Raji (cell line): ENCODE data around the gene IL1R1.

Experiments used
- POLR2A ChIP-seq: IDR thresholded peaks from 2 replicates; pipeline ENCODE4 v1.6.1; 2011; ENCODE audit warnings: low read depth, low read length, control low read depth; ENCODE audit not compliant: insufficient read depth

IL1R1 gene

DNA sequence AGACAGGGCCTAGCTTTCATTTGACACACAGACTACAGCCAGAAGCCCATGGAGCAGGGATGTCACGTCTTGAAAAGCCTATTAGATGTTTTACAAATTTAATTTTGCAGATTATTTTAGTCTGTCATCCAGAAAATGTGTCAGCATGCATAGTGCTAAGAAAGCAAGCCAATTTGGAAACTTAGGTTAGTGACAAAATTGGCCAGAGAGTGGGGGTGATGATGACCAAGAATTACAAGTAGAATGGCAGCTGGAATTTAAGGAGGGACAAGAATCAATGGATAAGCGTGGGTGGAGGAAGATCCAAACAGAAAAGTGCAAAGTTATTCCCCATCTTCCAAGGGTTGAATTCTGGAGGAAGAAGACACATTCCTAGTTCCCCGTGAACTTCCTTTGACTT is 36.5 kb downstream of the IL1R1 start:
- TF ChIP-seq POLR2A, result no peak

DNA sequence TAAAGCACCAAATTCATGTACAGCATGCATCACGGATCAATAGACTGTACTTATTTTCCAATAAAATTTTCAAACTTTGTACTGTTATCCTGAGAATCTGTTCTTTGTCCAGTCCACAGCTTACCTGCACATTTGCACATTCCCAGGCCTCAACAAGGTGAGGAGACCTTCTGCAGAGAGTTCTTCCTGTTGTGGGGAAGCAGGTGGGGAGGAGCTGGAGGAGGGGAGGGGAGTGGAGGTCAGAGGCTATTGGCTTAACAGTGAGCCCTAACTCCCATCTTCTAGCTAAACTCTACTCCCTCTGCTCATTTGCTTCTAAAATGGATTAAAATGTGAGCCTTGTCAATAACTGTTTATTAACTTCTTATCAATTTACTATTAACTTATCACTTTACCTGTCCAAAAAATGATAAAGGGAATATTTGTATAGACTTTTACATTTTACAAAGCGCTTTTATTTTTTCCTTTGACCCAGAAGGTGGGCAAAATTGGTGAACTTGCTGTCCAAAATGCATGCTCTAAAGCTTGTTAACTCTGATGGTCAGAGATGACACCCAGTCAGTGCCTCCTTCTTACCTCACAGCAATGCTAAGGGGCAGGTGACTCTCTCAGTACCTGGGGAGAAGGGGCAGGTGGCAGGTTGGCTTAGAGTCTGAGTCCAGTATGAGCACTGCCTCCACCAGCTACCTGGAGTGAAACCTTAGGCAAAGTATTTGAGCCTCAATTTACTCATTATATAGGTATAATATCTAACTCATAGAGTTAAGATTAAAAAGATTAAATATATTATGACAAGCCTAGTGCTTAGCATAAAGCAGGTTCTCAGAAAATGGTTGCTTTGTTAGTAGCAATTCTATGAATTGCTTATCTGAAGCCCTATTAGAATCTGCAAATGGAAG is 37.5 kb downstream of the IL1R1 start:
- TF ChIP-seq POLR2A, result no peak

DNA sequence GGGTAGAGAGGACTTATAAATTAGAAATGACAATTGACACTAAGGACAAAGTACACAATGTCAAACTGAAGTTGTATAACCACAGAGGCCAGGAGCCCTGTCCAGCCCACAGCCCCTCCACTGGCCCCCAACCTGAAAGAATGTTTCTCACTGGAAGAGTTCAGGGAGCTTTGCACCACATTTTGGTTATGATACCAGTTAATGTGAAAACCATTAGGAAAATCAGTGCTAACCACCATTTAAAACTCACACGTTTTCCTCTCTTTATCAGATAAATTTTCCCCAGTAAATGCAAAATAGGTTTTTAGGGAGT is 38.1 kb downstream of the IL1R1 start:
- no peak for TF ChIP-seq POLR2A

DNA sequence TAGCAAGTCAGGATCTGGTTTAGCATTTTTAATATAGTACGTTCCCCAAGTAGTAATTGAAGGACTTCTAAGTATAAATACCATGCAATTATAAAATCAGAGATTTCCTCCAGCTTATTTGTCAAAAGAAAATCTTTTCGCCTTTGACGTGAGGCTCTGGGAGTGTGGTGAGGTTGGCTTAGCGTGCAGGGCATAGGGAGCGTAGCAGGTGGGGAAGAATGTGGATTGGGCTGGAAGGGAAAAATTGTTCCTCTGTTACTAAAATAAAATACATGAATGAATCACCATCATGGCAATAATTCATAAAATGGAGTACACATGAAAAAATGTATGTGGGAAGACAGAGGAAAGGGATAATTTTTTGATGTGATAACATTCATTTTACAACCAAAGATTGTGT is 38.8 kb downstream of the IL1R1 start:
- TF ChIP-seq POLR2A, result no peak

DNA sequence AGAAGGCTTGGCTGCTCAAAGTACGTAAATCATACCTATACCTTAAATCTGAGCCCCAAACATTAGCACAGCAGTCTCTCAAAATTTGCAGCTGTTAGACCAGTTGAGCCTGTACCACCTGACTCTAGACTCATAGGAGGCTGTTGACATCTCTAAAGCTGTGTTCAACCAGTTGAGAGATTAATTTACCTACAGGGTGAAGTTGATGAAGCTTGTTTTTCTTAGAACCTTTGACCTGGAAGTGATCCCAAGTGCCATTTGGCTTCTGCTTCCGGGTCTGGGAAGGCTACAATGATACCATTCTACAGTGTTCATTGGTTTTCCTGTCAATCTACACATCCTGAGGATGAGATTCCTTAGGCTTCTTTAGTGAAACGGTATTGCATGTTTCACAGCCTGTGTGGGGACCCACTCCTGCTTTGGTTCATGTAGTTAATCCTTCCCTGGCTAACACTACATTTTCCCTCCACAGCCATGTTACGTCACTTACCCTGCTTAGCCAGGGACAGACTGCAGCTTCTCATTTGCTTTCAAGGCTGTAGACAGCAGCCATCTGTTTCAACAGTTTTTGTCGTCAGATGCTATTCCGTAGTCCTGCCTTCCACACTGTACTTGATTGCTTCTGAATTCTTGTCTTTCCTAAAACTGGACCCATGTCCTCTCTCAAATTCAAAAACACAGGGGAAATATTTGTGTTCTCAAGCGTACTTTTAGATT is 39.5 kb downstream of the IL1R1 start:
- no peak for TF ChIP-seq POLR2A

DNA sequence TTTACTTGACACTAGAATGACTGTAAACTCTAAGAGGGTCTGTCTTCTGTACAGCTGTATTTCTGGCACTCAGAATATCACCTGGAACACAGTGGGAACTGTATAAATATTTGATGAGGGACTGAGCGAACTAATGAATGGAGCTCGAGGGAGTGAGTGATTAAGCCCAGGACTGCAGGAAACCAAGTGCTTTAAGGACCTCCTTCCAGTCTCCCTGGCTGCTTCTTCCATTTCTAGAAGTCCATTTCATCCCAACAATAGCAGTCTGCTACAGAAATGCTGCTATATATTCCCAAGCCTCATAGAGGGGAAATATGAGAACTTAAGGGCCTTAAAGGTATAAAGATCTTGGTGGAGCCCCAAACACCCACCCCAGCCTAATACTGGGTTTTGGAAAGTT is 41.5 kb downstream of the IL1R1 start:
- TF ChIP-seq POLR2A, result no peak

DNA sequence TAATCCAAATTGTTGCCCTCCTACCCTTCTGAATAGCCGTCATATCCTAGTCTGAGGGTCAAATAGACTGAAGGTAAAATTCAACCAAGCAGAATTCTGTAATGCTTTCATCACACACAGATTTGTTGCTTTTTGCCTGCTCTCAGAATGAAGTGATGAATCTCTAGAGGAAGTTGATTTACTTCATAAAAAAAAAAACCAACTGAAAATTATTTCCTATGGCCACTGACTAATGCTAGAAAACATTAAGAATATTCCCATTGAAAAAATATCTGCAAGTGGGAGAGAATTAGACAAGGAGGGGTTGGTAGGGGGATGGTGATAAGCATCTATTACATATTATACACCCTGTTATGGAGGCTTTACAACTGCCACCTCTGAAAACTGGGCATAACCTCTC is 42.0 kb downstream of the IL1R1 start:
- no peak for TF ChIP-seq POLR2A

DNA sequence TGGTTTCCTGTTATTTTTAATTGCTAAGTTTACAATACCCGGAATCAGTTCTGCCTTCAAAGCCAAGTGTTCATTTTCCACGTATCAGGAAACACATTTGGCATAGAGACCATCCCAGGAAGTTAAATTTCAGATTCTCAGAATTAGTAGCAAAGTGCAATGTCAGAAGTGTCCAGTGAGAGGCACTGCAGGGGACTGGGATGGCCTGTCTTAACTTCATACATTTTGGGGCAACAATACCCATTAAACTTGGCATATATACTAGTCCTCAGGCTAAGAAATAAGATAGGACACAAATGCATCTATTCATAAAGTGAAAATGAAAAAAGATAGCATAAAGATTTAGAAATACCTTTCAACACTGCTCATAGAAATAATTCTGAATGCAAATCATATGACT is 42.8 kb downstream of the IL1R1 start:
- TF ChIP-seq POLR2A, result no peak

DNA sequence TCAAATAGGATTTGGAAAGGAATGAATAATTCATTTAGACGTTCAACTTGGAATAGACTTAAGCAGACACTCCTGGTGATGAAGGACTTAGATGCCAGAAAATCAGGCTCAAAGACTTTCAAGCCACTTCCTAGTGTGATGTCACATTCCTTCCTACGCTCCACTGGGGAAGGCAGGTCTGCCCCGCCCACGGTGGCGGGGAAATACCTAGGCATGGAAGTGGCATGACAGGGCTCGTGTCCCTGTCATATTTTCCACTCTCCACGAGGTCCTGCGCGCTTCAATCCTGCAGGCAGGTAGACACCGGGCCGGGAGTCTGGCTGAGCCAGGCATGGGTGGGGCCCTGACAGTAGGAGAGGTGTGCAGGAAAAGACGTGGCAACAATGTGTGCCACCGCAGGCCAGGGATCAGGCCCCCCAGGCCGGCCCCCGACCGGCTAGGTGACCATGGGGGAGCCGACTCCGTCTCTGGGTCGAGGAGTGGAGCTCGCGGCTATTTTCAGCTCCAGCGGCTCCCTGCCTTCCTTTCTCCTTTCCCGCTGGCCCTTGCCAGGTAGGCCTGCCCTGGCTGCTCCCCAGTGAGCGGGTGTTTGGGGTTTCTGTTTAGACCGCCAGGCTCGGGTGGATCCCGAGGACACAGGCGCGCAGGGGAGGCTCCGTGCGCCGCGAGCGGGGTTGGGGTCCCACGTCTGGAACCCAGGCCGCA is 44.4 kb downstream of the IL1R1 start, which contains the start of gene IL1RL2:
Gene IL1RL2, plus strand, starts transcription at position 233 of the 705 bp plus-strand sequence. CDS start 845 bp downstream, outside the sequence.
- no peak for TF ChIP-seq POLR2A

DNA sequence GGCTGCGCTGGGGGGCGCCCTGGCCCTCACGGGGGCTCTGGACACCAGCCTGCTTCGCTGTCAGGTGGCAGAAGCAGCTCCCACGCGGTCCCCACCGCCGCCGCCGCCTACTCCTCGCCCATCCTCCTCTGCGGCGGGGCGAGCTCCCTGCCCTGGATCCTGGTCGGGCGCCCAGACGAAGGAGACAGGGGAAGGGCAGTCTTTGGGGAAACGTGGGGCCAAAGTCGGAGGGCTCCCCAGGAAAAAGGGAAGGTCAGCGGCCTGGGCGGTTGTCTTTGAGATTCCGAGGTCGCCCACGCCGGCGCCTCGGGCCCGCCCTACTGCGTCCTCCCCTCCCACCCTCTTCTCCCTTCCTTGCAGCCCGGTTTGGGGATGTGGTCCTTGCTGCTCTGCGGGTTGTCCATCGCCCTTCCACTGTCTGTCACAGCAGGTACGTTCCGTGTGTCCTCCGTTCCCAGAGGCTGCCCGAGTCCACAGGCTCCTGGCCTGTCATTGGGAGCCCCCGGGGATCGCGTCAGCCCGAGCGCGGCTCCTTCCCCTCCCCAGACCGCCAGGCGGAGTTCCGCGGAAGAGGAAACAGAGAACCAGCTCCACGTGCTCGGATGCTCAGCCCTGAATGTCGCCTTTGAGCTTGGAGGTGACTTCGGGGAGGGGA is 45.1 kb downstream of the IL1R1 start:
- TF ChIP-seq POLR2A, result no peak

DNA sequence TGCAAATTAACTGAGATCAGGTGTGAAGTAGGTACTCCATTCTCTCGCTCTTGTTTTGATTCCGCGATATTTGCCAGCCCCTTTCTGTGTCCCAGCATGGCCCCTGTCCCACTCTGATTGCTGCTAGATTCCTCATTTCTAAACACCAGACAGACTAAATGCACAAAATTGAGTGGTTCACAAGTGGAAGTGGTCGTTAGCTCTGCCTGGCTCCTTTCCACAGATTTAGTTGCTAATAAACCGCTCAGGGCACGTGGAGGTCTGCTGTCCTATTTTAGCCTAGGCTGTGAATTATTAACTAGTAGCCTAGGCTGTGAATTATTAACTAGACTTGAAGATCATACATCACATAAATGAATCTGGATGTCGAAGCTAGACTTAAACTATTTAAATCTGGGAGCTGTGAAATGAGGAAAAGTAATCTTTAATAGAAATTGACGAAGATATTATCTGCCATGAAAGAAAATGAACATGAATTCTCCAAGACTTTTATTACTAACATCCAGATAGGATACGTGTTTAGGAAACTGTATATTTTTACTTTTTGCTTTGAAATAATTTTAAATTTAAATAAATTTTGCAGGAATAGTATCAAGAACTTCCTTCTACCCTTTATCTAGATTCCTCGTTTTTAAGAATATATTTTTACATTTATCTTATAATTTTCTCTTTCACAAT is 48.0 kb downstream of the IL1R1 start:
- no peak for TF ChIP-seq POLR2A

DNA sequence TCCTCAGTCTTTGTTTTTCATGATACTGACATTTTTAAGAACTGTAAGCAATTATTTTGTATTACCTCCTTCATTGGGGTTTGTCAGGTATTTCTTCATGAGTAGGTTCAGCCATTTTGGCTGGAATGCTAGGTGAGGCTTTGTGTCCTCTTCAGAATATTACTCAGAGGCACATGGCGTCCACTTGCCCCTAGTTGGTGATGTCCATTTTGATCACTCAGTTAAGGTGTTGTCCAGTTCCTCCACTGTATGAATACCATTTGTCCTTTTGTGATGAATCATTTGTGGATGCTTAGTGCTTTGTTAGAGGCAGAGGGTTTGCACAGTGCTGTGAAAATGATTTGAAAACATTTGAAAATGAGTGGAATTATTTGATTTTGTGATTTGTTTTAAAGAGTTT is 49.0 kb downstream of the IL1R1 start:
- TF ChIP-seq POLR2A, result no peak

DNA sequence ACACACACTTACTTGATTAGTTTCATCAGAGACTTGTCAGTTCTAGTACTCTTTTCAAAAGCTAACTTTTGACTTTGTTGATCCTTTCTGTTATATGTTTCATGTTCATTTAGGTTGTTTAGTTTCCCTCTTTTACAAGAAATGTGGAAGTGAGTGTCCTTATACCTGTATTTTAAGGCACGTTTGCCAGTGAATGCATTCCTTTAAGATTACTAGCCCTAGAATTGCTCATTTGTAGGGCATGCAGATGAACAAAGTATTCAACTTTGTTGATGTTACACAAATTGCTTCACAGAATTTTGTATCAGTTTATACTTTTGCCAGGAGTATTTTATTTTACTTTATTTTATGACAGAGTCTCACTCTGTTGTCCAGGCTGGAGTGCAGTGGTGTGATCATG is 50.5 kb downstream of the IL1R1 start:
- no peak for TF ChIP-seq POLR2A

DNA sequence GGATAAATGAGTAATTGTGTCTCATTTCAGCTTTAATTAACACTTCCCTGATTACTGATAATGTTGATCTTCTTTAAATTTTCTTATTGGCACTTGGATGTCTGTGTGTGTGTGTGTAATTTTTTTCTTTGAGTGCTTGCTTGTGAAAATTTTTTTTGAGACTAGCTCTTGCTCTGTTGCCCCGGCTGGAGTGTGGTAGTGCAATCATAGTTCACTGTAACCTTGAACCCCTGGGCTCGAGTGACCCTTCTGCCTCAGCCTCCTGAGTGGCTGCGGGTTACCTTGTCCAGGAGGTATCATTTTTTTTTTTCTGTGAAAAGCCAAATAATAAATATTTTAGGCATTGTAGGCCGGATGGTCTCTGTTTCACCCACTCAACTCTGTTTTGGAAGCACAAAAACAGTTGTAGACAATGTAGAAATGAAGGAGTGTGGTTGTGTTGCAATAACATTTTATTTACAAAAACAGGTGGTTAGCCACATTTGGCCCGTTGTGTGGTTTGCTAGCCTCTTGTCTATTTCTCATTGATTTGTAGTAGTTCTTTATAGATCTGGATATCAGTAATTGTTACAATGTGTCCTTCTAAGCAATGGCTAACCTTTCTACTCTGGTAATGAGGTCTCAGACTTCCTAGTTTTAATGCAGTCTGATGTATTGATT is 52.2 kb downstream of the IL1R1 start:
- no peak for TF ChIP-seq POLR2A
